Caco-2 (cell line): Measurements from ENCODE around the gene CDC42. TPM values are rescaled to one million over a fixed set of nuclear protein-coding genes. Genes with fewer than 3 reads are reported as not detected.

Experiments used
- BruUV-seq: library from RNA; stranded (reverse); fragments of 400-500 nt; replicated peaks from 2 replicates; lab custom pipeline; 2021; lab: Mats Ljungman, UMichigan
- CTCF ChIA-PET: fragments of 300-600 bp; sonication (Branson Sonifier 250); formaldehyde crosslinking; loops from one replicate; lab custom pipeline; 2022; ENCODE audit warnings: antibody characterized with exemption; lab: Charles Lee
- POLR2A ChIA-PET: fragments of 300-600 bp; sonication (Branson Sonifier 250); formaldehyde crosslinking; loops from one replicate; lab custom pipeline; 2022; ENCODE audit warnings: antibody characterized with exemption; lab: Charles Lee
- DNase-seq, 2 experiments: peaks; one replicate each; pipeline versions ENCODE4 v3.0.0 to v3.0.0-alpha.2; 2020 to 2022
- H3K27me3 ChIP-seq: replicated peaks from 2 replicates; pipeline ENCODE4 v1.6.0; 2011; ENCODE audit warnings: low read length; ENCODE audit not compliant: control insufficient read depth, insufficient read depth
- H3K36me3 ChIP-seq: 2 replicates; pipeline ENCODE4 v1.5.1; 2011; ENCODE audit warnings: low read length; ENCODE audit not compliant: control insufficient read depth, insufficient read depth
- H3K4me1 ChIP-seq: fragments of 250-450 bp; sonication (Bioruptor Pico); 2 replicates; pipeline ENCODE4 v1.5.1; 2020; ENCODE audit warnings: mild to moderate bottlenecking
- H3K4me3 ChIP-seq: 2 replicates; pipeline ENCODE4 v1.5.1; 2011; ENCODE audit warnings: low read depth, mild to moderate bottlenecking, control low read depth, low read length
- H3K9me3 ChIP-seq: fragments of 250-450 bp; sonication (Bioruptor Pico); 2 replicates; pipeline ENCODE4 v1.5.1; 2020; ENCODE audit warnings: mild to moderate bottlenecking, moderate library complexity
- H3K27ac Mint-ChIP-seq: one replicate; pipeline ENCODE4 v1.8.0; 2022; ENCODE audit warnings: mixed read lengths; ENCODE audit not compliant: unreplicated experiment
- H3K27me3 Mint-ChIP-seq: one replicate; pipeline ENCODE4 v1.8.0; 2022; ENCODE audit warnings: mixed read lengths; ENCODE audit not compliant: insufficient read depth, unreplicated experiment
- H3K36me3 Mint-ChIP-seq: one replicate; pipeline ENCODE4 v1.8.0; 2022; ENCODE audit warnings: mild to moderate bottlenecking, mixed read lengths; ENCODE audit not compliant: insufficient read depth, unreplicated experiment
- H3K4me1 Mint-ChIP-seq: one replicate; pipeline ENCODE4 v1.8.0; 2022; ENCODE audit warnings: low read depth, mixed read lengths; ENCODE audit not compliant: unreplicated experiment
- H3K4me3 Mint-ChIP-seq: one replicate; pipeline ENCODE4 v1.8.0; 2022; ENCODE audit warnings: mild to moderate bottlenecking, moderate library complexity, mixed read lengths; ENCODE audit not compliant: unreplicated experiment
- H3K9me3 Mint-ChIP-seq: one replicate; pipeline ENCODE4 v1.8.0; 2022; ENCODE audit warnings: mixed read lengths; ENCODE audit not compliant: unreplicated experiment
- CTCF ChIP-seq, 2 experiments: fragments of 200-600 bp in 1 of 2; IDR thresholded peaks; 1 replicate in 1 of 2; 2 replicates in 1 of 2; pipeline versions ENCODE4 v1.5.1 to v1.8.0; 2011 to 2022; ENCODE audit warnings: antibody characterized with exemption in 1 of 2, control low read depth in 1 of 2, inconsistent platforms in 1 of 2, low read depth in 1 of 2, low read length in 1 of 2, mild to moderate bottlenecking in 1 of 2, moderate library complexity in 1 of 2; ENCODE audit not compliant: insufficient read depth in 1 of 2, severe bottlenecking in 1 of 2, unreplicated experiment in 1 of 2
- intact Hi-C: fragments of 100-400 bp; cut with micrococcal nuclease; formaldehyde crosslinking; loops from one replicate; pipeline ENCODE4 v1.10.0; 2022; ENCODE audit not compliant: unreplicated experiment
- total RNA-seq: library from RNA; stranded (reverse); gene quantifications from 2 replicates; pipeline ENCODE4 v1.2.3, GENCODE V29; 2022

CDC42 gene
- total RNA-seq, 1 experiment from 2014 or later: 240 TPM

- no peak overlapping the region for H3K4me3 ChIP-seq
- H3K36me3 ChIP-seq: no peaks in the 10 kb centered on the region
- no peak for DNase-seq
- peaks cover 7% of the 10 kb centered on the region for H3K4me1 Mint-ChIP-seq
- H3K27ac Mint-ChIP-seq: no peak overlapping the region
- intact Hi-C loops: no loop called here
- no peaks in the 10 kb centered on the region for H3K9me3 Mint-ChIP-seq
- peak; percentile 5 to 23 for TF ChIP-seq CTCF (IDR thresholded peaks at IDR 0.05; ENCODE audit: insufficient read depth in 1 of 2, low read depth in 1 of 2, low read length in 1 of 2, severe bottlenecking in 1 of 2, unreplicated experiment in 1 of 2)
- no peaks in the 10 kb centered on the region for H3K36me3 Mint-ChIP-seq
- no peaks in the 10 kb centered on the region for H3K9me3 ChIP-seq
- no peaks in the 10 kb centered on the region for H3K27me3 Mint-ChIP-seq
- no peak overlapping the region for H3K4me3 Mint-ChIP-seq
- BruUV-seq: no TSS peak
- ChIA-PET CTCF (no interaction called here), POLR2A (no interaction called here)
- H3K4me1 ChIP-seq: peaks cover 1% of the 10 kb centered on the region
- H3K27me3 ChIP-seq: no peaks in the 10 kb centered on the region
These were observed 33.6 kb upstream of the CDC42 start for GRCh38 chr1:22018583-22019559.

DNA sequence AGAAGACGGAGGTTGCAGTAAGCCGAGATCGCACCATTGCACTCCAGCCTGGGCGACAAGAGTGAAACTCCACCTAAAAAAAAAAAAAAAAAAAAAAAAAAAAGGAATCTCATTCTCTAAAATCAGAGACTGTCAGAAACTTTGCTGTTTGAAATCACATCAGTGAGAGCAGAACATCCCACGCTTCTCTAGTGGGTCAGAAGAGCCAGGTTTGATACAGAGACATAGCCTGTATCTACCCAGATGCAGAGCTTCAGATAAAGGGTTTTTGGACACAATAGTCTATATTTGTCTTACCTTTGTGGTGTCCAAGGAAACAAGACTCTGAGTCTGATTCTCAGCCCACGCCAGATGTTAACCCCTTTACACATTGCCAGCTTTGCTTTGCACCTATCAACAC is 31.4 kb upstream of the CDC42 start:
- no TSS peak for BruUV-seq
- DNase-seq: no peak
- H3K36me3 Mint-ChIP-seq: peaks cover 16% of the 10 kb centered on the region
- intact Hi-C loops: no loop called here
- H3K4me3 ChIP-seq: no peak overlapping the region
- peaks cover 7% of the 10 kb centered on the region for H3K4me1 Mint-ChIP-seq
- CTCF ChIA-PET: no interaction called here
- no peak overlapping the region for H3K4me3 Mint-ChIP-seq
- H3K9me3 Mint-ChIP-seq: no peaks in the 10 kb centered on the region
- no peaks in the 10 kb centered on the region for H3K27me3 ChIP-seq
- no peak overlapping the region for H3K27ac Mint-ChIP-seq
- POLR2A ChIA-PET: no interaction called here
- H3K27me3 Mint-ChIP-seq: no peaks in the 10 kb centered on the region
- peaks cover 6% of the 10 kb centered on the region for H3K4me1 ChIP-seq
- H3K9me3 ChIP-seq: no peaks in the 10 kb centered on the region
- TF ChIP-seq CTCF (IDR thresholded peaks at IDR 0.05; ENCODE audit: insufficient read depth in 1 of 2, low read depth in 1 of 2, low read length in 1 of 2, severe bottlenecking in 1 of 2, unreplicated experiment in 1 of 2): no peak
- no peaks in the 10 kb centered on the region for H3K36me3 ChIP-seq

GRCh38 chr1:22024485-22025367 is 27.8 kb upstream of the CDC42 start:
- peaks cover 20% of the 10 kb centered on the region for H3K4me1 Mint-ChIP-seq
- intact Hi-C loops: loop anchor here (1.0 kb wide), 1 partner anchor 28 kb away; the partner anchor contains the start of gene CDC42
- ChIA-PET POLR2A (interaction anchor here (0.7 to 1.9 kb wide), 4 partner anchors 27 to 128 kb away, joined by 3 to 19 read pairs (median 4); partner anchors contain the start of gene CDC42), CTCF (interaction anchor here (0.5 to 2.0 kb wide), 5 partner anchors 28 to 393 kb away, joined by 3 to 10 read pairs (median 3); partner anchors contain the start of gene CDC42)
- H3K4me3 Mint-ChIP-seq: peak overlapping the region; percentile 84
- peak; percentile 36 to 75 for DNase-seq
- no peaks in the 10 kb centered on the region for H3K9me3 Mint-ChIP-seq
- H3K9me3 ChIP-seq: no peaks in the 10 kb centered on the region
- H3K4me3 ChIP-seq: peak overlapping the region; percentile 85
- no peaks in the 10 kb centered on the region for H3K36me3 ChIP-seq
- peak overlapping the region; percentile 80 for H3K27ac Mint-ChIP-seq
- H3K36me3 Mint-ChIP-seq: peaks cover 18% of the 10 kb centered on the region
- H3K27me3 ChIP-seq: no peaks in the 10 kb centered on the region
- H3K27me3 Mint-ChIP-seq: no peaks in the 10 kb centered on the region
- TF ChIP-seq CTCF (IDR thresholded peaks at IDR 0.05; ENCODE audit: insufficient read depth in 1 of 2, low read depth in 1 of 2, low read length in 1 of 2, severe bottlenecking in 1 of 2, unreplicated experiment in 1 of 2): no peak
- BruUV-seq: TSS peak; percentile 81
- peaks cover 18% of the 10 kb centered on the region for H3K4me1 ChIP-seq
